K562 (cell line): ENCODE data around the gene HIPK1. TPM values are rescaled to one million over a fixed set of nuclear protein-coding genes. Genes with fewer than 3 reads are reported as not detected.
A peak's percentile ranks its signal among the peaks of the same experiment; 100 is the strongest.

Experiments
- ATF1 ChIP-seq, 2 experiments: fragments of 450-650 bp in 1 of 2; IDR thresholded peaks; 2 replicates each; pipeline ENCODE4 v1.6.1; 2016; ENCODE audit warnings: missing compliant biosample characterization in 1 of 2, missing genetic modification characterization in 1 of 2
- BRD9 ChIP-seq: fragments of 450-650 bp; IDR thresholded peaks from 2 replicates; pipeline ENCODE4 v1.6.1; 2018; ENCODE audit warnings: low read depth; ENCODE audit not compliant: partially characterized antibody
- CC2D1A ChIP-seq: fragments of 450-650 bp; IDR thresholded peaks from 2 replicates; pipeline ENCODE4 v1.6.1; 2017; ENCODE audit warnings: mild to moderate bottlenecking
- ETV1 ChIP-seq: fragments of 450-650 bp; conservative IDR thresholded peaks from 2 replicates; pipeline ENCODE4 v1.6.1; 2016; ENCODE audit warnings: missing genetic modification characterization, control low read depth, low read depth, missing compliant biosample characterization
- FOXA3 ChIP-seq, 2 experiments: fragments of 450-650 bp in 1 of 2; sonication (generic) in 1 of 2; formaldehyde crosslinking; IDR thresholded peaks in 1 of 2; conservative IDR thresholded peaks in 1 of 2; 2 replicates each; pipeline versions ENCODE4 v1.4.0 to v1.8.0; 2020 to 2022; ENCODE audit warnings: mild to moderate bottlenecking in 2 of 2, missing genetic modification reagents in 1 of 2
- FOXK2 ChIP-seq, 2 experiments: fragments of 450-650 bp; IDR thresholded peaks in 1 of 2; conservative IDR thresholded peaks in 1 of 2; 2 replicates each; pipeline ENCODE4 v1.6.1; 2016; ENCODE audit warnings: low read depth in 2 of 2, mild to moderate bottlenecking in 1 of 2
- HDAC3 ChIP-seq: fragments of 450-650 bp; IDR thresholded peaks from 2 replicates; pipeline ENCODE4 v1.6.1; 2018; ENCODE audit warnings: borderline replicate concordance, mild to moderate bottlenecking, moderate library complexity; ENCODE audit not compliant: partially characterized antibody
- HNRNPLL ChIP-seq: fragments of 200-400 bp; formaldehyde crosslinking; IDR thresholded peaks from 2 replicates; pipeline ENCODE4 v1.6.1; 2017; ENCODE audit warnings: low read length, low read depth, mild to moderate bottlenecking; ENCODE audit not compliant: poor library complexity, severe bottlenecking
- KAT8 ChIP-seq: fragments of 450-650 bp; IDR thresholded peaks from 2 replicates; pipeline ENCODE4 v1.6.1; 2016; ENCODE audit warnings: low read depth, mild to moderate bottlenecking
- KLF16 ChIP-seq: IDR thresholded peaks from 2 replicates; pipeline ENCODE4 v1.6.1; 2016; ENCODE audit warnings: antibody characterized with exemption
- MEF2D ChIP-seq: conservative IDR thresholded peaks from 2 replicates; pipeline ENCODE4 v1.6.1; 2016; ENCODE audit warnings: low read depth, missing genetic modification characterization, missing compliant biosample characterization
- NCOA6 ChIP-seq: fragments of 450-650 bp; IDR thresholded peaks from 2 replicates; pipeline ENCODE4 v1.6.1; 2017; ENCODE audit warnings: mild to moderate bottlenecking
- RB1 ChIP-seq: fragments of 450-650 bp; IDR thresholded peaks from 2 replicates; pipeline ENCODE4 v1.6.1; 2017; ENCODE audit warnings: low read depth, mild to moderate bottlenecking
- STAT6 ChIP-seq: sonication (generic); formaldehyde crosslinking; IDR thresholded peaks from 2 replicates; pipeline ENCODE4 v1.8.1; 2023; ENCODE audit warnings: mild to moderate bottlenecking, missing genetic modification reagents
- TAF7 ChIP-seq: fragments of 450-650 bp; IDR thresholded peaks from 2 replicates; pipeline ENCODE4 v1.6.1; 2016; ENCODE audit warnings: missing genetic modification characterization, missing compliant biosample characterization
- TFAM ChIP-seq: fragments of 250-450 bp; sonication (Bioruptor Pico); conservative IDR thresholded peaks from 2 replicates; pipeline ENCODE4 v1.5.0; 2021; ENCODE audit warnings: mild to moderate bottlenecking, moderate library complexity
- ZBTB17 ChIP-seq: fragments of 450-650 bp; formaldehyde crosslinking; IDR thresholded peaks from 2 replicates; pipeline ENCODE4 v1.4.0; 2020; ENCODE audit warnings: mild to moderate bottlenecking
- ZC3H11A ChIP-seq: IDR thresholded peaks from 2 replicates; pipeline ENCODE4 v1.6.1; 2012; ENCODE audit warnings: low read depth, low read length, improper control_type of control experiment
- ZNF3 ChIP-seq: fragments of 250-450 bp; sonication (Bioruptor Pico); IDR thresholded peaks from 2 replicates; pipeline ENCODE4 v1.5.0; 2021; ENCODE audit warnings: mild to moderate bottlenecking, moderate library complexity
- ZNF384 ChIP-seq: IDR thresholded peaks from 2 replicates; pipeline ENCODE4 v1.6.1; 2012; ENCODE audit warnings: low read depth, low read length, improper control_type of control experiment
- ZNF695 ChIP-seq: fragments of 450-650 bp; formaldehyde crosslinking; IDR thresholded peaks from 2 replicates; pipeline ENCODE4 v1.4.0; 2020; ENCODE audit warnings: mild to moderate bottlenecking, moderate library complexity
- ZNF766 ChIP-seq: fragments of 200-800 bp; sonication (Bioruptor generic); conservative IDR thresholded peaks from 2 replicates; pipeline ENCODE4 v1.6.1; 2016; ENCODE audit warnings: missing genetic modification characterization, missing compliant biosample characterization
- ZNF830 ChIP-seq: fragments of 250-450 bp; sonication (Bioruptor Pico); IDR thresholded peaks from 2 replicates; pipeline ENCODE4 v1.5.0; 2021; ENCODE audit warnings: mild to moderate bottlenecking
- polyA plus RNA-seq, 8 experiments: library from polyadenylated mRNA; depleted of rRNA in 4 of 8; stranded (reverse) in 5 of 8; unstranded in 3 of 8; fragments of >200 nt; fragmentation: Nextera tagmentation in 2 of 8; fragmentation: Illumina TruSeq in 1 of 8; extraction: Ambion mirVana in 2 of 8; extraction: Trizol in 1 of 8; gene quantifications; 2 replicates each; pipeline versions ENCODE4 v1.2.1 to v1.2.3, GENCODE V29; 2011 to 2014; ENCODE audit warnings: inconsistent platforms in 1 of 8, missing spikeins in 1 of 8
- total RNA-seq, 7 experiments: library from RNA; depleted of rRNA in 6 of 7; stranded (reverse); fragments of >200 nt in 6 of 7; fragmentation: Illumina TruSeq in 2 of 7; extraction: Trizol in 2 of 7; gene quantifications; 2 replicates each; pipeline versions ENCODE4 v1.2.1 to v1.2.3, GENCODE V29; 2011 to 2021; ENCODE audit warnings: low replicate concordance in 1 of 7
- TF ChIP-seq, protein P1 (sequence below), 2 experiments: fragments of 450-650 bp in 1 of 2; sonication (generic) in 1 of 2; formaldehyde crosslinking; conservative IDR thresholded peaks; 2 replicates each; pipeline versions ENCODE4 v1.4.0 to v1.8.1; 2020 to 2022; ENCODE audit warnings: mild to moderate bottlenecking in 1 of 2, missing genetic modification reagents in 1 of 2
- TF ChIP-seq, protein P2 (sequence below): fragments of 450-650 bp; formaldehyde crosslinking; IDR thresholded peaks from 2 replicates; pipeline ENCODE4 v1.4.0; 2020; ENCODE audit warnings: mild to moderate bottlenecking, moderate library complexity

The HIPK1 gene
- total and polyA plus RNA-seq, 9 of the 15 experiments (the other 6 are each of a cell fraction or from before 2014, with no cell fraction given) = 10.0 to 57.9 (median 29.6) TPM

DNA sequence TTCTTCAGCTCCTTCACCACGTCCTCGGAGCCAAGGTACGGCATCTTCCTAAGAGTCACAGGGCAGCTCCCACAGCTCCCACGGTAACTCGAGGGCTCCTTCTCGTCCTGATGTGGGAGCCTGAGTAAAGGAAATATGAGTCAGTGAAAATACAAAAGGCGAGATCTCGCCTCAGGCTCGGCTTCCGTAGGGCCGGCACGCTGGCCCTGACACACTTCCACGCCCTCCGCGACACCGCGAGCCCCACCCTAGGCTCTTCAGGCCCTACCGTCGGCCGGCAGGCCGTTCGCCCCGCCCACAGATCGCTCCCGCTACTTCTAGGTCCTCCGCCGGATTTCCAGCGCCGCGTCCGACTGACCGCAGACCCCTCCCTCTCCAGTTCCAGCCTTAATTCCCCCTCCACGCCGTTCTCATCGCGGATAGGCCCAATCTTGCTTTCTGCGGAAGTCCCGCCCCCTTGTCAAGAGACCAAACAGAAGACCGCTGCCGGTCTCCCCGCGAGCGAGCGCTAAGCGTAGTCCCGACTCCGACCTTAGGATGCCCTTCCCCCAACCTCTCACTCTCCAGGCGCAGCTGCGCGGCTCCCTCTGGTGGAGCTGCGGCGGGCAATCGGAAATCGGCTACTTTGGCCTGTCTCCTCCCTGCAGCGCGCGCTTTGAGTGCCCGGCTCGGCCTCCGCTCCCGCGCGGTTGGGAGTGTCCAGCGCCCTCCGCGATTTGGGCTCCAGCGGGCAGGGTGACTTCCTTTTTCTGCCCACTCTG lies 24.3 kb upstream of the HIPK1 start, which contains the start of the genes AP4B1 and DCLRE1B (continued):
- TF ChIP-seq ATF1 (CRISPR knock-in tag; IDR thresholded peaks at IDR 0.05) (no peak), ATF1 (tag; IDR thresholded peaks at IDR 0.05) (peak; percentile 90), RB1 (peak; percentile 100), ZNF384 (no peak; the same call in 1 of the 2 replicates), ETV1 (tag) (peak; percentile 52), TFAM (CRISPR knock-in tag) (no peak), ZNF695 (no peak), CC2D1A (peak; percentile 93), ZBTB17 (CRISPR knock-in tag) (peak; percentile 100), KLF16 (peak; percentile 77), STAT6 (CRISPR knock-in tag) (peak; percentile 30; the same call in 1 of the 2 replicates), HDAC3 (no peak), MEF2D (tag) (no peak; the same call in 1 of the 2 replicates), ZNF766 (CRISPR knock-in tag) (no peak), FOXK2 (conservative IDR thresholded peaks at IDR 0.05 in 1 of 2, IDR thresholded peaks at IDR 0.05 in 1 of 2; ENCODE audit: low read depth in 2 of 2) (peak; percentile 74 to 86), ZNF830 (CRISPR knock-in tag) (no peak), TAF7 (tag) (no peak), FOXA3 (CRISPR knock-in tag; conservative IDR thresholded peaks at IDR 0.05 in 1 of 2, IDR thresholded peaks at IDR 0.05 in 1 of 2) (peak in 1 of 2 experiments; percentile 71; a peak in 1 of 4 replicates), KAT8 (no peak), ZNF3 (CRISPR knock-in tag) (no peak), BRD9 (peak; percentile 62), NCOA6 (no peak), ZC3H11A (peak; percentile 86; the same call in 1 of the 2 replicates), HNRNPLL (peak; percentile 93)
- TF ChIP-seq, protein P1, sequence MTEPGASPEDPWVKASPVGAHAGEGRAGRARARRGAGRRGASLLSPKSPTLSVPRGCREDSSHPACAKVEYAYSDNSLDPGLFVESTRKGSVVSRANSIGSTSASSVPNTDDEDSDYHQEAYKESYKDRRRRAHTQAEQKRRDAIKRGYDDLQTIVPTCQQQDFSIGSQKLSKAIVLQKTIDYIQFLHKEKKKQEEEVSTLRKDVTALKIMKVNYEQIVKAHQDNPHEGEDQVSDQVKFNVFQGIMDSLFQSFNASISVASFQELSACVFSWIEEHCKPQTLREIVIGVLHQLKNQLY (CRISPR knock-in tag; conservative IDR thresholded peaks at IDR 0.05) = 0 out of 4 replicates have a peak, but pooled peaks of 1 of the 2 experiments have one; percentile 74
- TF ChIP-seq, protein P2, sequence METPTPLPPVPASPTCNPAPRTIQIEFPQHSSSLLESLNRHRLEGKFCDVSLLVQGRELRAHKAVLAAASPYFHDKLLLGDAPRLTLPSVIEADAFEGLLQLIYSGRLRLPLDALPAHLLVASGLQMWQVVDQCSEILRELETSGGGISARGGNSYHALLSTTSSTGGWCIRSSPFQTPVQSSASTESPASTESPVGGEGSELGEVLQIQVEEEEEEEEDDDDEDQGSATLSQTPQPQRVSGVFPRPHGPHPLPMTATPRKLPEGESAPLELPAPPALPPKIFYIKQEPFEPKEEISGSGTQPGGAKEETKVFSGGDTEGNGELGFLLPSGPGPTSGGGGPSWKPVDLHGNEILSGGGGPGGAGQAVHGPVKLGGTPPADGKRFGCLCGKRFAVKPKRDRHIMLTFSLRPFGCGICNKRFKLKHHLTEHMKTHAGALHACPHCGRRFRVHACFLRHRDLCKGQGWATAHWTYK = peak; percentile 90
